SJCRH30 (cell line): ENCODE measurements around the gene PLCL1. TPM values are rescaled to one million over a fixed set of nuclear protein-coding genes. Genes with fewer than 3 reads are reported as not detected.

Source experiments
- DNase-seq, 2 experiments: peaks; one replicate each; pipeline ENCODE4 v3.0.0-alpha.2; 2015 to 2020
- H3K27ac ChIP-seq: fragments of 250-450 bp; sonication (Bioruptor Pico); 2 replicates; pipeline ENCODE4 v1.5.1; 2020; ENCODE audit warnings: mild to moderate bottlenecking, moderate library complexity
- H3K27me3 ChIP-seq: fragments of 250-450 bp; sonication (Bioruptor Pico); 2 replicates; pipeline ENCODE4 v1.5.1; 2020; ENCODE audit warnings: mild to moderate bottlenecking, moderate library complexity
- H3K36me3 ChIP-seq: fragments of 250-450 bp; sonication (Bioruptor Pico); 2 replicates; pipeline ENCODE4 v1.5.1; 2020; ENCODE audit warnings: mild to moderate bottlenecking, moderate library complexity
- H3K4me1 ChIP-seq: fragments of 250-450 bp; sonication (Bioruptor Pico); 2 replicates; pipeline ENCODE4 v1.5.1; 2020; ENCODE audit warnings: mild to moderate bottlenecking, moderate library complexity
- H3K4me3 ChIP-seq: fragments of 250-450 bp; sonication (Bioruptor Pico); 2 replicates; pipeline ENCODE4 v1.5.1; 2020; ENCODE audit warnings: mild to moderate bottlenecking, moderate library complexity
- H3K9me3 ChIP-seq: fragments of 250-450 bp; sonication (Bioruptor Pico); replicated peaks from 2 replicates; pipeline ENCODE4 v1.5.1; 2020; ENCODE audit warnings: mild to moderate bottlenecking, moderate library complexity
- total RNA-seq: library from RNA; depleted of rRNA; stranded (reverse); fragments of >200 nt; shearing (Covaris generic); gene quantifications from 2 replicates; pipeline ENCODE4 v1.2.3, GENCODE V29; 2014

Gene PLCL1
- total RNA-seq, 1 experiment from 2014 or later, result not detected

DNA sequence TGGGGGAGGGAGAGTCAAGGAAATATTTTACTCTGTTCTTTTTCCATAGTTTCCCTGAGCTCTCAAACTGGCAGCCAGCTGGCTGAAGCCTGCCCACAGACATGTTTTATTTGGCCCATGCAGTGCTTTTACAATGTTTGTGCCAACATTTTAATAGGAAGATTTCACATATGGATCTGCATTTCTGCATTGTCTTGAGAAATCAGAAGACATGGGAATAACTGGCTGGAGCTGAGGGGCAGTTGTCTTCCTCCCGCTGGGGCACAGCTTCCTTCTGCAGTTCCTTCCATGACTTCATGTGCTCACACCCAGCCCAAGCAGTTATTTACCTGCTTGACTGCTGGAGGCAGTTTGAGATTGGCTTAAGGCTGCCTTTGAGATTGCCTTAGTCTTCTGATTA lies 74.4 kb downstream of the PLCL1 start:
- no peak overlapping the region for H3K4me3 ChIP-seq
- H3K27ac ChIP-seq, result no peak overlapping the region
- no peaks in the 10 kb centered on the region for H3K27me3 ChIP-seq

DNA sequence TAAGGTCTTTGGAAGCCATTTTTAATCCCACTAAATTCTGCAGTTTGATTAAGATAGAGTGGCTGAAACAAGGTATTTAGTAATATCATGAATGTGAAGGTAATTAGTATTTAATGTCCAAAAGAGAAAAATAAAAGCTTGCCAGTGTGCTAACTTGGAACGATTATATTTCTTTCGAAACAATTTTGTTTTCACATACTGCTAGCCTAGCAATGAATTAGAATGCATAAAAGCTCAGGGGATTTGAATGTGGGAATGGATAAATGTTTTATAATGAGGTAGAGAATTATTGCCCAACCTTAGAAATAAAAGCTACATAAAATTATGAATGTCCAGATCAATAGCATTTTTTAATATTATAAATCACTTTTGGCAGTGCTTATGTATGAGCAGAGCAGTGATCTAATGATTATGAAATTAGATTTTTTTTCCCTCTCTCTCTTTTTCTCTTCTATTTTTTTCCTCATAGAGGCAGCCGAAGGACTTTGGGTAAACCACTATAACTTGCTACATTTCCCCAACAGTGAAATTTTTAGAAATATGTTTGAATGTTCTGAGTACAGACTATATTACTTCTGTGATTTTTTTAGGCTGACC lies 75.5 kb downstream of the PLCL1 start:
- no peaks in the 10 kb centered on the region for H3K4me1 ChIP-seq
- no peaks in the 10 kb centered on the region for H3K27me3 ChIP-seq
- H3K9me3 ChIP-seq, result no peaks in the 10 kb centered on the region
- DNase-seq, result no peak
- H3K36me3 ChIP-seq, result no peaks in the 10 kb centered on the region
- H3K4me3 ChIP-seq, result no peak overlapping the region
- no peak overlapping the region for H3K27ac ChIP-seq

More for the DNA sequence above, 74.4 kb downstream of the PLCL1 start:
- no peaks in the 10 kb centered on the region for H3K4me1 ChIP-seq
- DNase-seq, result no peak
- no peaks in the 10 kb centered on the region for H3K9me3 ChIP-seq
- no peaks in the 10 kb centered on the region for H3K36me3 ChIP-seq

DNA sequence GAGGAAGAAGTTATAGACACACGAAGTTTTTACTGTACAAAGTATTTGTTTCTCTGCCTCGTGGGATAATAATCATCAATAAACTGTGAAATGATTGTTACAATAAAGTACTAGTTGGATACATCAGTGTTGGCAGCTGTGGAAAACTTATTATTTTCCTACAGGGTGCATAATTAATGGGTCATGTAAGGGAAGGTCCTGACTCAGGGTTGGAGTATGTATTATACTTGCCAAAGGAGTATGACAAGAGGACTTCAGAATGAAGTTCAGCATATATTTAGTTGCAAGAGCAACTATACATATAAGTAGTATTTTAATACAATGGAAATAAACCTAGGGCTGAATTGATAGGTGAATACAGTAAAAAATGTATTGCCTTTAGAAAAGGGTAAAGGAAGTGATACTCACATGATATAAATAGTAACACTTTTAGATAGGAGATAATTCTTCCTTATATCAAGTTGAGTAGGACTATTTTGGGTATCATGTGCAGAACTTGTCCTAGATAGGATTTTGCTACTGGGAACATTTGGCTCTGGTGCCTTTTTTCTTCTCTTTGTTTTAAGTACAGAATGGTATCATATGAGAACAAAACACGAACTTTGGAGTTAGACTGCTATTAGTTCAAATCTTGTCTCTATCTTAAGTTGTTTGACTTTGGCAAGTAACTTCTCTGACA lies 79.1 kb downstream of the PLCL1 start:
- Histone ChIP-seq H3K4me3 (no peak overlapping the region), H3K27me3 (no peaks in the 10 kb centered on the region), H3K4me1 (no peaks in the 10 kb centered on the region), H3K36me3 (no peaks in the 10 kb centered on the region), H3K9me3 (no peaks in the 10 kb centered on the region), H3K27ac (no peak overlapping the region)
- DNase-seq, result no peak

DNA sequence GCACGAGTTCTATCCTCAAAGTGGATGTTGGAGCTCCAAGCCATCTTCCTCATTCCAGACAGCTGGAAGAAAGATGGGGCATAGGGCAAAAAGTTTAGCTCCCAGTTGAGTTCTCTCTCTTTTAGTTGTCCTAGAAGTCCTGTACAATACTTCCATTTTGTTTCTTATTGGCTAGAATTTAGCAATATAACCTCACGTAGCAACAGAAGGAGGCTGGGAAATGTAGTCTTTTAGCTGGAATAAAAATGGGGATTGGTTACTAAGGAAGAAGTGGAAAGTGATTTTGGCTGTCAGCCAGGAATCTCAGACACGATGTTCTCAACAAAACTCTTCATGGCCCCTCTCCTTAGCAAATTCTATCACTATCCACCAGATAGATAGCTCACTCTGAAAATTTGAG lies 79.9 kb downstream of the PLCL1 start:
- no peak for DNase-seq
- Histone ChIP-seq H3K36me3 (no peaks in the 10 kb centered on the region), H3K4me1 (no peaks in the 10 kb centered on the region), H3K27me3 (no peaks in the 10 kb centered on the region), H3K4me3 (no peak overlapping the region), H3K9me3 (no peaks in the 10 kb centered on the region), H3K27ac (no peak overlapping the region)

DNA sequence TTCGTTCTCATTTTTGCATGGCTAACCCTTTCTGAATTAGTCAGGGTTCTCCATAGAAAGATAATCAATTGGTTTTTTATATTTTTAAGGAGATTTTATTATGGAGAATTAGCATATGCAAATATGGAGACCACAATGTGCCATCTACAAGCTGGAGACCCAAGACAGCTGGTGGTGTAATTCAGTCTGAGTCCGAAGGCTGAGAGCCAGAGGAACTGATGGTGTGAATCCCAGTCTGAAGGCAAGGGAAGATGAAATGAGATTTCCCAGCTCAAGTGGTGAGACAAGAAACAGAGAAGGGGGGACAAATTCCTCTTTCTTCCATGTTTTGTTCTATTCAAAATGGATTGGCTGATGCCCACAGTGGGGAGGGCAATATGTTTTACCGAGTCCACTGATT lies 80.7 kb downstream of the PLCL1 start:
- Histone ChIP-seq H3K27ac (no peak overlapping the region), H3K9me3 (no peaks in the 10 kb centered on the region), H3K27me3 (no peaks in the 10 kb centered on the region), H3K36me3 (no peaks in the 10 kb centered on the region), H3K4me1 (no peaks in the 10 kb centered on the region), H3K4me3 (no peak overlapping the region)
- no peak for DNase-seq

DNA sequence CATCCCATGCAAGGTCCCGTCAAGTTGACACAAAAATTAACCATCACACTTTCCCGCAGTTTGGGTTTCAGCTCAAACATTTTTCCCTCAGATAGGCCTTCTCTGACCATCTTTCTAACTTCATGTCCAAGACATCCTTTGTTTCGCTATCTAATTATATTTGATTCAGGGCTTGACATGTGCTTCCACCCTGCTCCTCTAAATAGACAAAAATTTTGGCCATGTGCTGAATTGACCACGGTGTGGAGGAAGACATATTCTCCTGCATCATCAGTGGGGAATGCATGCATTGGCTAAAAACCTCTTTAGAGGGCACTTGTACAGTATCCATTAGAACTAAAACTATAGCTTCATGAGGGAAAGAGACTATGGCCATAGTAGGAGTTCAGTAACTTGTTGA lies 81.2 kb downstream of the PLCL1 start:
- H3K4me1 ChIP-seq, result no peaks in the 10 kb centered on the region
- no peak overlapping the region for H3K27ac ChIP-seq
- no peaks in the 10 kb centered on the region for H3K27me3 ChIP-seq
- no peaks in the 10 kb centered on the region for H3K9me3 ChIP-seq
- no peak overlapping the region for H3K4me3 ChIP-seq
- no peak for DNase-seq
- H3K36me3 ChIP-seq, result no peaks in the 10 kb centered on the region

DNA sequence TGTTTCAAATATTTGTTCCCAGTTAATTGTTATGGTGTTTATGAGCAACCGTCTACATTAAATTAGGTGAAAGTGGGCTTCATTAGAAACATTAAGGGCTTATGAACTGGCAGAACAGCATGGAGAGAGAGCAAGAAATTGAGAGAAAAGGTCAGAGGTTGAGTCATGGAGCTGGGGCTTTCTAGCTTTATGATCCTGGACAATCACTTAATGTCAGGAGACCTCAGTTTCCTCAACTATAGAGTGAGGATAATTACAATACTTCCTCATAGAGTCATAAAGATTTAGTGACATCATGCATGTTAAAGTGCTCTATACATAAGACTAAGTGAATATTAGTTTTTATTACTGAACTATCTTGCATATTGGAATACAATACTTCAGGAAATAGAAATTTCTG lies 83.9 kb downstream of the PLCL1 start:
- Histone ChIP-seq H3K27me3 (no peaks in the 10 kb centered on the region), H3K4me1 (no peaks in the 10 kb centered on the region), H3K4me3 (no peak overlapping the region), H3K27ac (no peak overlapping the region), H3K36me3 (no peaks in the 10 kb centered on the region), H3K9me3 (no peaks in the 10 kb centered on the region)
- DNase-seq, result no peak

DNA sequence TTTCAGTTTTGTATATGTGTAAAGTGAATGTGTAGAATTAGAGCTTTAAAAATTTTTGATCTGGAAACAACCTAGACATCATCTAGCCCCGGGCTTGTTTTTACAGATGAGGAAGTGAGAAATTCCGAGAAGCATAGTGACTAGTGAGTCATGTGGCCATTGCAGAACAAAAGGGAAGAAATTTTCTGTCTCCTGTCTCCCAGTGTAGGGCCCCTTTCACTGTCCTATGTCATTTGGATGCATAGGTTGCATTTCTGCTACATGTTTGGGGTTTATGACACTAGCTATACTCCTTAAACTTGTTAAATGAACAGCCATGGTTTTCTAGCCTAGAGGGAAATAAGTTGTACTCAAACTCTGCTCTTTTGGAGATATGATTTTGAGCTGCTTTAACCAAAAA lies 84.6 kb downstream of the PLCL1 start:
- no peak overlapping the region for H3K27ac ChIP-seq
- H3K9me3 ChIP-seq, result no peaks in the 10 kb centered on the region
- no peaks in the 10 kb centered on the region for H3K36me3 ChIP-seq
- H3K4me1 ChIP-seq, result no peaks in the 10 kb centered on the region
- no peaks in the 10 kb centered on the region for H3K27me3 ChIP-seq
- no peak overlapping the region for H3K4me3 ChIP-seq
- peak in 1 of 2 experiments; percentile 29 for DNase-seq

DNA sequence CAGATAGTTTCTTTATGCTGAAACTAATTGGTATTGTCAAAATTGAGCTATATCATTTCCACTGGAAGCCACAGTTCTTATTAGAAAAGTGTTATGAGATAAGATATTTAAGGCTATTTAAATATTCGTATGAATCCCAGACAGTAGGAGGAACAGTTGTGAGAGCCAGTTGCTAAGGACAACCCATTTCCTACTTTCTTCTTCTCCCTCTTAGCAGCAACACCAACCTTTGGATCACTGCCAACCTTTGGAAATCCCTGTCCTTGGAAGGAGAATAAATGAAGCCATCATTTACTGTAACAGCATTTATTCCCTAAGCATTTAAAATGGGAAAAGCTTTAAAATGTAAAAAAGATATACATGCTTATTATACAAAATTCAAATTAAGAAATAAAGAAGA lies 85.8 kb downstream of the PLCL1 start:
- peak in 1 of 2 experiments; percentile 40 for DNase-seq
- H3K27ac ChIP-seq, result no peak overlapping the region

DNA sequence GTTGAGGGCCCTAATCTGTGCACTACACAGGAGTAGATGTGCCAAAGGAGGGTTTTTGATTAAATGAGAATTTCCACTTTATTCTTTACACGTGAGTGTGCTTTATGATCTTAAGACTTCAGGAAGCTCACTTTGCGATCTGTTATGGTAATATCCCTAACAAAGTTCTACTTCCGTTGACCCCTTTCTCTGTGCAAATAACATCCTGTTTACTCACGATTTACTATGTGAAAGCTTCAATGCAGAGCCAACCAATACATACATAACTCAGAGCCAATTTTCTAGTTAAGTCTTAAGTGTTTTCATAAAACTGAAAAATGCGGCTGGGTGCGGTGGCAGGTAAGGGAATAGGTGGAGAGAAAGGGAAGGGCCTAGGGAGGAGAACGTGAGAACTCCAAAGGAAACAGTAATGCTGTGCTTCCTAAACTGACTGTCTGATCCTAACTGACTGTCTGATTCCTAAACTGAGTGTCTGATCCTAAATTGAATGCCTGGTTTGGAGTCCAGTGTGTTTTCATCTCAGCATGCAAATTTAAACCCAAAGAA lies 87.6 kb downstream of the PLCL1 start:
- Histone ChIP-seq H3K4me1 (no peaks in the 10 kb centered on the region), H3K9me3 (no peaks in the 10 kb centered on the region), H3K27me3 (no peaks in the 10 kb centered on the region), H3K27ac (no peak overlapping the region), H3K36me3 (no peaks in the 10 kb centered on the region), H3K4me3 (no peak overlapping the region)
- no peak for DNase-seq

More for the DNA sequence above, 85.8 kb downstream of the PLCL1 start:
- no peak overlapping the region for H3K4me3 ChIP-seq
- H3K4me1 ChIP-seq, result no peaks in the 10 kb centered on the region
- H3K9me3 ChIP-seq, result no peaks in the 10 kb centered on the region
- no peaks in the 10 kb centered on the region for H3K36me3 ChIP-seq
- H3K27me3 ChIP-seq, result no peaks in the 10 kb centered on the region

DNA sequence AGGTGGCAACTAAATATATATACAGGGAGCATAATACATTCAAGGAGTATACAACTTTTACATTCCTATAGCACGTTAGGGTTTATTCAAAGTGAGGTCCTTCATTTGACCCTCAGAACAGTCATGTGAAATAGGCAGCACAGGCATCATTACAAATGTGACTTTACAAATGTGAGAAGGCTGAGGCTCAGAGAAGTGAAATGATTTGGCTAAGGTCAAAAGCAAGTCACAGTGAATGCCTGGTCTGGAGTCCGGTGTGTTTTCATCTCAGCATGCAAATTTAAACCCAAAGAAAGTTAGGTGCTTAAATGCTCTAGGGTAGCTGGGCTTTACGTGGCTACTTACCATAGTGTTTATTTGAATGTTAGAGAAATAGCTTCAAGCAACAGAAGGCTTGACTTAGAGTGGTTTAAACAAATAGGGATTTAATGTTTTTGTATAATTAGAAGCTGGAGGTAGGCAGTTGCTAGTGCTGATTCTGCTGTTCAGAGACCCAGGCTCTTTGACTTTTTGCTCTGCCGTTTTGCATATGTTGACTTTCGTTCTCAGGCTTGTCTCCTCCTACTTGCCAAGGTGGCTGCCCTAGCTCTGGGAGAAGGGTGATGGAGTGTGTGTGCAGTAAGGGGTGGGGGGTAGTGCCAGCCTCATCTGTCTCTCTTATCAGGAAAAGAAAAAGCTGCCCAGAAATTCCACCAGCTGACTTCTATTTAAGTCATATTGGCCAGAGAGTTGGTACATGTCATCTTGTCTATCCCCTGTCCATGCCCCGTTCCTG lies 89.2 kb downstream of the PLCL1 start:
- no peaks in the 10 kb centered on the region for H3K9me3 ChIP-seq
- H3K36me3 ChIP-seq, result no peaks in the 10 kb centered on the region
- H3K4me3 ChIP-seq, result no peak overlapping the region

DNA sequence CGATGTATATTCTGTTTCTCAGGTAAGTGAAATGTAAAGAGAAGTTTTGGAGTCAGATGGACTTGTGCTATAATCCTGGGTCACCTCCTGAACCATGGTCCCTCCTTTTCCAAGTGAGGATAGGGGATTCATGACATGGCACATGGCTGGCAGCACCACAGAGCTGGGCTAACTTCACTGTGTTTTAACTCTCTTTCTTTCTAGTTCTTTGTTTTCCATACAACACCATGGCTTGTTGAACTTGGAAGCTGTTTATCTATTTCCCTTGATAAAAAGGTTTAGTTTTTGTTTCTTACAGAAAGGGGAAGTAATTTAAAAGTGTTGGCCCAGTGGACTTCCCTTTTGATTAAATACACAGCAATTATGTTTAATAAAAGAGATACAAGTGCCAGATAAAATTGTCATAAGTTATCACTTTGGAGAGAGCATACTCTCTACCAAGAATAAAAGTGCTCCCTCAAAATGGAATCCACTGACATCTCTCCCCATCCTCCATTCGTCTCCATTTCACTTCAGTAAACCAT lies 90.4 kb downstream of the PLCL1 start:
- Histone ChIP-seq H3K9me3 (no peaks in the 10 kb centered on the region), H3K27me3 (no peaks in the 10 kb centered on the region), H3K27ac (no peak overlapping the region), H3K36me3 (no peaks in the 10 kb centered on the region), H3K4me3 (no peak overlapping the region), H3K4me1 (no peaks in the 10 kb centered on the region)
- DNase-seq, result no peak

More for the DNA sequence above, 89.2 kb downstream of the PLCL1 start:
- H3K4me1 ChIP-seq, result no peaks in the 10 kb centered on the region
- no peaks in the 10 kb centered on the region for H3K27me3 ChIP-seq
- no peak for DNase-seq
- no peak overlapping the region for H3K27ac ChIP-seq

DNA sequence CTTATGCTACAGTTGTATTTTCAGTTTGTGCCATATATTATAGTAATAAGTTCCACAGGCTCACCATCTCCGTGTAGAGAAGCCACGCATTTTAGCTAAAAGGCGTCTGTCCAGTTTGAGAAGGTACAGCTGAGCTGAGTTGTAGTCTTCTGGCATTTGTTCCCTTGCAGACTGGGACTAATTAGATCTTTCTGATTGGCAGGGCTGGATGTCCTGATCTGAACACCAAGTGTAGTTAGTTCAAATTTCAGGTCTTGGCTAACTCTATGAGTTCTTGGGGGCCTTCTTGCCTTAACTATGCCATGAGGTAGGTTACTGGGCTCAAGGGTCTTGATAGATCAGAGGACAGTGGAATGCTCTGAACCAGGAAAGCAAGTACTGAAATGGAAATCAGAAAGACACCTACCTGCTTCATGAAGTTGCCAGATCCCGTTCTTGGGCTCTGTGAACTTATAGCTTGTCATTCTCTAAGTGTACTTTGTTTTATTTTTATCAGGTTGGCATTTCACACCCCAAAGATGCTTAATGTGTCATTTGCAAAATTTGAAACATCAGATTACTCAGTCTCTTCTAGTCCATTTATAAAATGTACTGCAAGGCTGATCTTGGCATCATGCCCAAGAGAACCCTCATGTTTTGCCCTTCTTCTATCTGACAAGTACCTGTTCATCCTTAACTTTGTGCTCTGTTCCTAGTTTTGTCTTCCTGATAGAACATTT lies 93.7 kb downstream of the PLCL1 start:
- Histone ChIP-seq H3K4me3 (no peak overlapping the region), H3K9me3 (no peaks in the 10 kb centered on the region), H3K36me3 (no peaks in the 10 kb centered on the region), H3K4me1 (no peaks in the 10 kb centered on the region), H3K27ac (no peak overlapping the region), H3K27me3 (no peaks in the 10 kb centered on the region)
- DNase-seq, result no peak

DNA sequence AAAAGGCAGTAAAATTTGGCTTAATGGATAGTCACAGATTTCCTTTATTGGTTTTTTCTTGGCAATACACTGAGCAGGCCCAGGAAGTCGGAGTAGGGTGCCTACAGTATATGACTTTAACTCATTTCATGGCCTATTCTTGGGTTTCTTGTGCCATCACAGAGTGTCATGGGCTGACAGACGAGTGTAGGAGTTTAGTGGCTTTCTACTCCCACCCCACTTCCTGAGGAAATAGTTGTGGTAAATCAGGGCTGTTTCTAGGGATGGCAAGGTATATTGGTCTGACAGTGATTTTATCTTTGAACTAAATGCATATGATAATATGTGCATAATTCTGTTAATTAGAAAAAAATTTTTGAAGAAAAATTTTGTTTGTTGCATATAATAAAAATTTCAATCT lies 100.1 kb downstream of the PLCL1 start:
- no peak for DNase-seq

More for the DNA sequence above, 100.1 kb downstream of the PLCL1 start:
- Histone ChIP-seq H3K27ac (no peak overlapping the region), H3K36me3 (no peaks in the 10 kb centered on the region), H3K4me1 (peaks cover 2% of the 10 kb centered on the region), H3K27me3 (no peaks in the 10 kb centered on the region), H3K4me3 (no peak overlapping the region), H3K9me3 (no peaks in the 10 kb centered on the region)
